Measurements from ENCODE around the gene LCLAT1.
"Not testable (repeated sequence)": the region's sequence is repeated elsewhere in the genome, so short reads cannot be mapped to it uniquely, and the experiment has no call there.

The LCLAT1 gene

DNA sequence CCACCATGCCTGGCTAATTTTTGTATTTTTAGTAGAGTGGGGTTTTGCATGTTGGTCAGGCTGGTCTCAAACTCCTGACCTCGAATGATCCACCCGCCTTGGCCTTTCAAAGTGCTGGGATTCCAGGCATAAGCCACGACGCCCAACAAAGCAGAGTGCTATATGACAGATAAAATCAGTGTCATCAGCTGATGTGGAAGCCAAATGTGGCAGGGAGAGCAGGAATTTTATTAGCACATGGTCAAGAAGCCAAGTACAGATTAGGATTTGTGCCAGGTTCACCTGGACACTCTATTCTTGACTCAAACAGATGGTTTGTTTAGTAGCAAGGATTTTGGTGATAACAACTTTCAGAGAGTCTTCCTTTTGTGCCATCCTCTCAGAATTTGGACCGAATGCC is 62.7 kb downstream of the LCLAT1 start:
- H3K4me3 ChIP-seq (ENCODE audit: low read length): no peak overlapping the region
- TF ChIP-seq, protein P1, sequence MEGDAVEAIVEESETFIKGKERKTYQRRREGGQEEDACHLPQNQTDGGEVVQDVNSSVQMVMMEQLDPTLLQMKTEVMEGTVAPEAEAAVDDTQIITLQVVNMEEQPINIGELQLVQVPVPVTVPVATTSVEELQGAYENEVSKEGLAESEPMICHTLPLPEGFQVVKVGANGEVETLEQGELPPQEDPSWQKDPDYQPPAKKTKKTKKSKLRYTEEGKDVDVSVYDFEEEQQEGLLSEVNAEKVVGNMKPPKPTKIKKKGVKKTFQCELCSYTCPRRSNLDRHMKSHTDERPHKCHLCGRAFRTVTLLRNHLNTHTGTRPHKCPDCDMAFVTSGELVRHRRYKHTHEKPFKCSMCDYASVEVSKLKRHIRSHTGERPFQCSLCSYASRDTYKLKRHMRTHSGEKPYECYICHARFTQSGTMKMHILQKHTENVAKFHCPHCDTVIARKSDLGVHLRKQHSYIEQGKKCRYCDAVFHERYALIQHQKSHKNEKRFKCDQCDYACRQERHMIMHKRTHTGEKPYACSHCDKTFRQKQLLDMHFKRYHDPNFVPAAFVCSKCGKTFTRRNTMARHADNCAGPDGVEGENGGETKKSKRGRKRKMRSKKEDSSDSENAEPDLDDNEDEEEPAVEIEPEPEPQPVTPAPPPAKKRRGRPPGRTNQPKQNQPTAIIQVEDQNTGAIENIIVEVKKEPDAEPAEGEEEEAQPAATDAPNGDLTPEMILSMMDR (conservative IDR thresholded peaks at IDR 0.05; ENCODE audit: low read depth, low read length): no peak
- no peak for DNase-seq (ENCODE audit: low read depth)

DNA sequence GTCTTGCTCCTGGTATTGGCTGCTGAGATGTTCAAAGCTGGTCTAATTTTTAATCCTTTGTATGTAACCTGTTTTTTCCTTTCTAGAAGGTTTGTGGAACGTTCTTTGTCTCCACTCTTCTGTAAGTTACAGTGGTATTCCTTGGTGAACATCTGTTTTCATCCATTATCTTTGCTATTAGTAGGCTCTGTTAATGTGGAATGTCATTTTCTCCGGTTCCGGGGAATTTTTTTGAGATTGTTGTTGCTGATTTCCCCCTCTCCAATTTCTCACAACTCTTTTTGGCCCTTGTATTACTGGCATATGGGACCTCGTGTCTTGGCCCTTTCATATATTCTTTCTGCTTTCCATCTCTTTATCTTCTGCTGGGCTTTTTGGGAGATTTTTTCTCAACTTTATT is 63.4 kb downstream of the LCLAT1 start:
- H3K4me3 ChIP-seq (ENCODE audit: low read length): no peak overlapping the region
- TF ChIP-seq, protein P1 (conservative IDR thresholded peaks at IDR 0.05; ENCODE audit: low read depth, low read length): no peak
- no peak for DNase-seq (ENCODE audit: low read depth)

DNA sequence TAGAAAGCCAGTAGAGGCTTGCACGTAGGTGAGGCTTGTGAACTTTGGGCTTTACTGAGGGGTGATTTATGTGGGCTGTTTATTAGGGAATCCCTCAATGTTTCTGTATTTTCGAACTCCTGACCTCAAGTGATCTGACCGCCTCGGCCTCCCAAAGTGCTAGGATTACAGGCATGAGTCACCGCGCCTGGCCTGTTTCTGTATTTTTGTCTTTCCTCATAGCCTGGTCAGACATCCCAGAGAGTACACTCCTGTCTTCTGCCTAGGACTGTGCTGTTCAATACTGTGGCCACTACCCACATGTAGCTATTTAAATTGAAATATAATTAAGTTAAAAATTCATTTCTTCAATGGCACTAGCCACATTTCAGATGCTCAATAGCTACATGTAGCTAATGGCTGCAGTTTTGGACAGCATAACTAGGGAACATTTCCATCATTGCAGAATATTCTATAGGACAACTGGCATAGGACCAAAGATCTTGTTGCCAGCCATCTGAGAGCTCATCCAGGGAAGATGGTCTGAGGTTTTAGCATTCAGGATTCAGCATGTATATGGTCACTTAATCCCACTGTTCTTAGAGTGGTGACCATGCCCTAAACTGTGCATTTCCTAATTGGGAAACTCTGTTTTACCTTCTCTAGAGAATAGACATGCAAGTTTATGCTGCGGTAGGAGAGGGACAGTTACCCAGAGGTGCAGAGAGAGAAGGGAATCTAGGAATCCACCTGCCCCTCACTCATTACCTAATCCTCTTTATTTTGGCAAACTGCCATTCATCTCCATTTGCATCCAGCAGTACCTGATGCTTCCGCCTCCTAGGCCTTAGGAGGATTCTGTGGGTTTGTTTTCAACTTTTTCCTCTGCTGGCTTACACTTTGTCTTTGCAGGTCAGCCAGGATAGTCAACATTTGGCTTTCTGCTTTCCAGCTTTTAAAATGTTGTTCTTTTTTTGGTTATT is 64.4 kb downstream of the LCLAT1 start:
- no peak overlapping the region for H3K4me3 ChIP-seq (ENCODE audit: low read length)
- no peak for DNase-seq (ENCODE audit: low read depth)
- TF ChIP-seq, protein P1 (conservative IDR thresholded peaks at IDR 0.05; ENCODE audit: low read depth, low read length): no peak

DNA sequence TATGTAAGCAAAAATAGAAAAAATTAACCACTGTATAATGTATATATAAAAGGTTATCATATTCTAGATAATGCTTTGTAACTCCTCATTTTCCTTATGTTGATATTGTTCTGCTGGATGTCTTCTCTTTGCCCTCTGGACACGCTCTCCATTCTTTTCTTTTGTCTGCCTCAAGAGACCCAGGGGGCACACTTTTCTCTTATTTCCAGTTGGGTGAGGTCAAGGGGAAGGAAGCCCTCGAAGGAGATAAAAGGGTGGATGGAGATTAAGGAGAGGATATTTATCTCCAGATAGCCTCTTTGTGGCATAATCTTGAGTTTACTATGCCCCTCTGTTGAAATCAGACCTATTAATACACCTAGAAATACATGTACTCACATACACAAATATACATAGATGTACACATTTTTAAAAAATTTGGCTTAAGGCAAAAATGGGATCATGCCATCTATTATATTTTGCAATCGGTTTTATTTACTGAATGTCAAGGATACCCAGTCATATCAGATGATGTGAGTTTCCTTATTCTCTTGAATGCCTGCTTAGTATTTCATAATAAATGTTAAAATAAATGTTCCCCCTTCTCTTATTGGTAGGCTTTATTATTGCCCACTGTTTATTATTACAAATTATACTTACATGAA is 65.3 kb downstream of the LCLAT1 start:
- no peak overlapping the region for H3K4me3 ChIP-seq (ENCODE audit: low read length)
- TF ChIP-seq, protein P1 (conservative IDR thresholded peaks at IDR 0.05; ENCODE audit: low read depth, low read length): no peak
- DNase-seq (ENCODE audit: low read depth): no peak

DNA sequence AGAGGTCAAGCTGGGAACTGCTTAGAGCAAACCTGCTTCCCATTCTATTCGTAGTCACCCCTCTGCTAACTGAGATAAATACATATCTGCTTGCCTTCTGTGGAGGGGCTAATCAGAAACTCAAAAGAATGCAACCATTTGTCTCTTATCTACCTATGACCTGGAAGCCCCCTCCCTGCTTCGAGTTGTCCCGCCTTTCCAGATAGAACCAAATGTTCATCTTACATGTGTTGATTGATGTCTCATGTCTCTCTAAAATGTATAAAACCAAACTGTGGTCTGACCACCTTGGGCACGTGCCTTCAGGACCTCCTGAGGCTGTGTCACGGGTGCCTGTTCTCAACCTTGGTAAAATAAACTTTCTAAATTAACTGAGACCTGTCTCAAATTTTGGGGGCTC is 66.6 kb downstream of the LCLAT1 start:
- DNase-seq (ENCODE audit: low read depth); H3K4me3 ChIP-seq (ENCODE audit: low read length): not testable (repeated sequence)

DNA sequence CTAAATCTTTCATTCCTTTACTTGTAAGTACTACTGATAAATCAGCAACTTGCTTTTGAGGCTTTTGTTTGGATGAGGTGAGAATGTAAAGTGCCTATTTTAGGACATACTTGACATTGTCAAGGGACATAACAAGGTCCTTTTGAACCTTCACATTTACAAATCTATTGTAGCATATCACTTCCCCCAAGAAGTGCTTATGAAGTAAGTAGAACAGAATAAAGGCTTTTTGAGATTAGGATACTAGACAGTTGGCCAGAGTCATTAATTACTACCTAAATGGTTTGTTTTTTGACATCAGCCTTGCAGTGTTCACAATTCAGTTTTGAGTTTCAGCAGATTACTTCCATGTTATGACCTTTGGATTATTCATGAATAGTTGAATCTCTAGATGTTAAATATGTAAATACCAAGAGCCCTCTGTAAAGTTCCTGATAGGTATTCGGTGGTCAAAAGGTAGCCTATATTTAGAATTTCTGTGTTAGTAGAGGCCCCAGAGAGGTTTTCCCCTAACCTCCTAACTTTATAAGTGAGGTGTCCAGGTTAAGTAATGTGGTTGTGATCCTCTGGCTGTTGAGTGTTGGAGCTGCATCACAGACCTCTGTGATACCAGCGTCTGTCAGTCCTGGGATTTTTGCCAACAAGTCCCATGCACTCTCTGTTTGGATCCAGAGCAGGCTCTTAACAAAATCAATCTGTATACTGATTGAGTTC is 67.2 kb downstream of the LCLAT1 start:
- TF ChIP-seq, protein P1 (conservative IDR thresholded peaks at IDR 0.05; ENCODE audit: low read depth, low read length): no peak
- no peak for DNase-seq (ENCODE audit: low read depth)
- H3K4me3 ChIP-seq (ENCODE audit: low read length): no peak overlapping the region

DNA sequence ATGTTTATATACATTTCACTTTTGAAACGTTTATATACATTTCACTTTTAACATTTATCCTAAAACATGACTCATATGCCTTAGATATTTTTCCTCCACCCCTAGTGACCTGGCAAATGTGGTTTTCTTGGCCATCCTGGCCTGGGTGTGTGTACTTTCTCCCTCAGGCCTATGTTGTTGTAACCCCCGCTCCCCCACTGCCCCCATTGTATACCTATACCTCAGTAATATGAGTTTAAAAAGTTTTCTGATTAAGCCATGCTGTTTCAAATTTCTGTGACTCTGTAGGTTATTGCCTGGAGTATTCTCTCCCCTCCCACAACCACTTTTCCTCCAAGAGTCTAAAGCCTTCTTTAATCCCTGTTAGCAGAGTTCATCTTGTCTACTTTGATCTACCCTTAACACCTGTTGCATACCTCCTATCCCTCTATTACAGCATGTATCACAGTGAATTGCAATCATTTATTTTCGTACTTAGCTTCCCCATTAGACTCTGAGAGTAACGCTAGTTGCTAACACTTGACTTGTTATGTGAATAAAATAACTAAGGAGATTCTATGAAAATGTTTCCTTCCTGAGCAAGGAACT is 67.9 kb downstream of the LCLAT1 start:
- H3K4me3 ChIP-seq (ENCODE audit: low read length): no peak overlapping the region
- DNase-seq (ENCODE audit: low read depth): no peak
- TF ChIP-seq, protein P1 (conservative IDR thresholded peaks at IDR 0.05; ENCODE audit: low read depth, low read length): no peak

Data from retinal pigment epithelial cell (primary cell).